Nephron (organoid): ENCODE measurements around the gene SEPTIN10.

Experiments
- H3K27ac Mint-ChIP-seq, 3 experiments: 2 replicates each; pipeline ENCODE4 v1.8.0; 2020; ENCODE audit warnings: mixed read lengths in 3 of 3, mild to moderate bottlenecking in 2 of 3, moderate library complexity in 1 of 3
- H3K27me3 Mint-ChIP-seq: 2 replicates; pipeline ENCODE4 v1.8.0; 2021; ENCODE audit warnings: low read depth, mild to moderate bottlenecking, moderate library complexity, mixed read lengths
- H3K36me3 Mint-ChIP-seq: 2 replicates; pipeline ENCODE4 v1.8.0; 2020; ENCODE audit warnings: low read depth, mixed read lengths
- H3K4me1 Mint-ChIP-seq: 2 replicates; pipeline ENCODE4 v1.8.0; 2020; ENCODE audit warnings: mixed read lengths
- H3K4me3 Mint-ChIP-seq, 3 experiments: 2 replicates each; pipeline ENCODE4 v1.8.0; 2020; ENCODE audit warnings: mild to moderate bottlenecking in 3 of 3, mixed read lengths in 3 of 3, moderate library complexity in 2 of 3
- H3K9me3 Mint-ChIP-seq: 2 replicates; pipeline ENCODE4 v1.8.0; 2020; ENCODE audit warnings: mixed read lengths
- TF ChIP-seq, protein P1 (sequence below), 3 experiments: fragments of 200-600 bp; sonication (generic); IDR thresholded peaks; one replicate each; pipeline ENCODE4 v1.5.0; 2021; ENCODE audit warnings: antibody characterized with exemption in 3 of 3; ENCODE audit not compliant: unreplicated experiment in 3 of 3

The SEPTIN10 gene

DNA sequence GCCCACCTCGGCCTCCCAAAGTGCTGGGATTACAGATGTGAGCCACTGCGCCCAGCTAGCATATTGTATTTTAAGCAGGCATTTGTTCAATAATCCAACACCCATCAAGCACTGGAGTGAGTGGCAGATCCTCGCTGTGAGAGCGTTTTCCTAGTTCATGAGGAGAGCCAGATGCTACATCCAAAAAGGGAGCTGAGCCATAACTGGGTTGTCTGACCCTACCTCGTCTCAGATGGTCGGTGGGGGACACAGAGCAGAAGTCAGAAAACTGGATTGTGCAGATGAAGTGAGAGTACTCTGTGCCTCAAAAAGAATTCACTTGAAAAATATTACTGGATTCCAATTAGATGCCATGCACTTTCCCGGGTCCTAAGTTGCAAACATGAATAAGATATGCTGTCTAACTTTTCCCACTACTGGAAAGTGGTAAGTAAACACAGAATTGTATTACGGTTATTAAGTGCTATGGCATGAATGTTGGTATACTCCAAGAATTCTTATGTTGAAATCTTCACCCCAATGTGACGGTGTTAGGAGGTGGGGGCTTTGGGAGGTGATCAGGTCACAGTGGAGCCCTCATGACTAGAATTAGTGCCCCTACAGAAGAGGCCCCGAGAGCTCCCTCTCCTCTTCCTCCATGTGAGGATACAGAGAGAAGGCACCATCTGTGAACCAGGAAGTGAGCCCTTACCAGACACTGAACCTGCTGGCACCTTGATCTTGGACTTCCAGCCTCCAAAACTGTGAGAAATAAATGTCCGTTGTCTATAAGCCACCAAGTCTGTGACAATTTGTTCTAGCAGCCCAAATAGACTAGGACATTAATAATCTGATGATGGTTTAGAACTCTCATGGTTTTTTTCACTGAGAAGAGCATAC lies 21.9 kb upstream of the SEPTIN10 start:
- no peaks in the 10 kb centered on the region for H3K36me3 Mint-ChIP-seq
- TF ChIP-seq, protein P1, sequence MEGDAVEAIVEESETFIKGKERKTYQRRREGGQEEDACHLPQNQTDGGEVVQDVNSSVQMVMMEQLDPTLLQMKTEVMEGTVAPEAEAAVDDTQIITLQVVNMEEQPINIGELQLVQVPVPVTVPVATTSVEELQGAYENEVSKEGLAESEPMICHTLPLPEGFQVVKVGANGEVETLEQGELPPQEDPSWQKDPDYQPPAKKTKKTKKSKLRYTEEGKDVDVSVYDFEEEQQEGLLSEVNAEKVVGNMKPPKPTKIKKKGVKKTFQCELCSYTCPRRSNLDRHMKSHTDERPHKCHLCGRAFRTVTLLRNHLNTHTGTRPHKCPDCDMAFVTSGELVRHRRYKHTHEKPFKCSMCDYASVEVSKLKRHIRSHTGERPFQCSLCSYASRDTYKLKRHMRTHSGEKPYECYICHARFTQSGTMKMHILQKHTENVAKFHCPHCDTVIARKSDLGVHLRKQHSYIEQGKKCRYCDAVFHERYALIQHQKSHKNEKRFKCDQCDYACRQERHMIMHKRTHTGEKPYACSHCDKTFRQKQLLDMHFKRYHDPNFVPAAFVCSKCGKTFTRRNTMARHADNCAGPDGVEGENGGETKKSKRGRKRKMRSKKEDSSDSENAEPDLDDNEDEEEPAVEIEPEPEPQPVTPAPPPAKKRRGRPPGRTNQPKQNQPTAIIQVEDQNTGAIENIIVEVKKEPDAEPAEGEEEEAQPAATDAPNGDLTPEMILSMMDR (IDR thresholded peaks at IDR 0.05; ENCODE audit: unreplicated experiment in 3 of 3): no peak
- no peak overlapping the region for H3K27ac Mint-ChIP-seq
- H3K9me3 Mint-ChIP-seq: no peaks in the 10 kb centered on the region
- peaks cover 5% of the 10 kb centered on the region for H3K4me1 Mint-ChIP-seq
- H3K27me3 Mint-ChIP-seq: peaks cover 2% of the 10 kb centered on the region
- no peak overlapping the region for H3K4me3 Mint-ChIP-seq

DNA sequence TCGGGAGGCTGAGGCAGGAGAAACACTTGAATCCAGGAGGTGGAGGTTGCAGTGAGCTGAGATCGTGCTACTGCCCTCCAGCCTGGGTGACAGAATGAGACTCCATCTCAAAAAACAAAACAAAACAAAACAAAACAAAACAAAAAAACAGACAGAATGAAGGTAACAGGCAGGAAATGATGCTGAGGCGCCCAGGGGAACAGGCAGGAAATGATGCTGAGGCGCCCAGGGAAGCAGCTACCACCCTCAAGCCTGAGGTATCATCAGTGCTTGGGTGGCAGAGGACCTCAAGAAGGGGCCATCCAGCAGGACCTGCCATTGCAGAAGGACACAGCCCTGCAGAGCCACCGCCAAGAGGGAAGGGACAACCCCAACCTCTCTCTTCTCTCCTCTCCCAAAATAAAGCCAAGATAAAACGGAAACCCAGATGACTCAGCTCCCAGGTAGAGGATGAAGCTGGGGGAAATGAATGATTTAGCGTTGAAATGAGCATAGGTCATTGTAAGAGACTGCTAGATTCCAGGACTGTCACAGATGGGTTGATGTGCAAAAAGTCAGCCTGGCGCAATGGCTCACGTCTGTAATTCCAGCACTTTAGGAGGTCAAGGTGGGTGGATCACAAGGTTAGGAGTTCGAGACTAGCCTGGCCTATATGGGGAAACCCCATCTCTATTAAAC lies 19.7 kb upstream of the SEPTIN10 start:
- Mint-ChIP-seq H3K27me3 (no peaks in the 10 kb centered on the region), H3K4me3 (no peak overlapping the region), H3K4me1 (peaks cover 9% of the 10 kb centered on the region), H3K27ac (no peak overlapping the region), H3K9me3 (no peaks in the 10 kb centered on the region), H3K36me3 (no peaks in the 10 kb centered on the region)
- TF ChIP-seq, protein P1 (IDR thresholded peaks at IDR 0.05; ENCODE audit: unreplicated experiment in 3 of 3): no peak

DNA sequence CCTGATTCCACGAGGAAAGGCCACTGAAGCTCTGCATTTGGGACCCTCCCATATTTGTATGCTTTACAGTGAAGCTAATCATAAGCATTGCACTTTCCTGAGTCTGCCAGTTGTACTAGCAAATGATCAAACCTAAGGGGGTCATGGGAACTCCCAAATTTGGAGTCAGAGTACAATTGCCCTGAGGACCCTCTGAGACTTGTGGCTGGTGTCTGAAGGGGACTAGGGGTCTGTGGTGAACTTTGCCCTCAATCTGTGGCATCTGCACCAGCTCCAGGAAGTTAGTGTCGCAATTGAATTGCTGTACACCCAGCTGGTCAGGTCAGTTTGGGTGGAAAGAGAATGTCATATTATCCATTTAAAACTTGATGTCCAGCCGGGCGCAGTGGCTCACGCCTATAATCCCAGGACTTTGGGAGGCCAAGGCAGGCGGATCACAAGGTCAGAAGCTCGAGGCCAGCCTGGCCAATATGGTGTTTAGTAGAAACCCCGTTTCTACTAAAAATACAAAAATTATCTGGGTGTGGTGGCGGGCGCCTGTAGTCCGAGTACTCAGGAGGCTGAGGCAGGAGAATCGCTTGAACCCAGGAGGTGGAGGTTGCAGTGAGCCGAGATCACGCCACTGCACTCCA lies 18.5 kb upstream of the SEPTIN10 start:
- Mint-ChIP-seq H3K9me3 (no peaks in the 10 kb centered on the region), H3K27ac (no peak overlapping the region), H3K4me1 (peaks cover 4% of the 10 kb centered on the region), H3K36me3 (no peaks in the 10 kb centered on the region), H3K4me3 (no peak overlapping the region), H3K27me3 (no peaks in the 10 kb centered on the region)
- TF ChIP-seq, protein P1 (IDR thresholded peaks at IDR 0.05; ENCODE audit: unreplicated experiment in 3 of 3): no peak

GRCh38 chr2:109631741-109632140 lies 18.0 kb upstream of the SEPTIN10 start:
- H3K4me1 Mint-ChIP-seq: peaks cover 4% of the 10 kb centered on the region
- H3K36me3 Mint-ChIP-seq: no peaks in the 10 kb centered on the region
- no peak overlapping the region for H3K27ac Mint-ChIP-seq
- H3K27me3 Mint-ChIP-seq: no peaks in the 10 kb centered on the region
- no peak overlapping the region for H3K4me3 Mint-ChIP-seq
- no peaks in the 10 kb centered on the region for H3K9me3 Mint-ChIP-seq
- TF ChIP-seq, protein P1 (IDR thresholded peaks at IDR 0.05; ENCODE audit: unreplicated experiment in 3 of 3): no peak

DNA sequence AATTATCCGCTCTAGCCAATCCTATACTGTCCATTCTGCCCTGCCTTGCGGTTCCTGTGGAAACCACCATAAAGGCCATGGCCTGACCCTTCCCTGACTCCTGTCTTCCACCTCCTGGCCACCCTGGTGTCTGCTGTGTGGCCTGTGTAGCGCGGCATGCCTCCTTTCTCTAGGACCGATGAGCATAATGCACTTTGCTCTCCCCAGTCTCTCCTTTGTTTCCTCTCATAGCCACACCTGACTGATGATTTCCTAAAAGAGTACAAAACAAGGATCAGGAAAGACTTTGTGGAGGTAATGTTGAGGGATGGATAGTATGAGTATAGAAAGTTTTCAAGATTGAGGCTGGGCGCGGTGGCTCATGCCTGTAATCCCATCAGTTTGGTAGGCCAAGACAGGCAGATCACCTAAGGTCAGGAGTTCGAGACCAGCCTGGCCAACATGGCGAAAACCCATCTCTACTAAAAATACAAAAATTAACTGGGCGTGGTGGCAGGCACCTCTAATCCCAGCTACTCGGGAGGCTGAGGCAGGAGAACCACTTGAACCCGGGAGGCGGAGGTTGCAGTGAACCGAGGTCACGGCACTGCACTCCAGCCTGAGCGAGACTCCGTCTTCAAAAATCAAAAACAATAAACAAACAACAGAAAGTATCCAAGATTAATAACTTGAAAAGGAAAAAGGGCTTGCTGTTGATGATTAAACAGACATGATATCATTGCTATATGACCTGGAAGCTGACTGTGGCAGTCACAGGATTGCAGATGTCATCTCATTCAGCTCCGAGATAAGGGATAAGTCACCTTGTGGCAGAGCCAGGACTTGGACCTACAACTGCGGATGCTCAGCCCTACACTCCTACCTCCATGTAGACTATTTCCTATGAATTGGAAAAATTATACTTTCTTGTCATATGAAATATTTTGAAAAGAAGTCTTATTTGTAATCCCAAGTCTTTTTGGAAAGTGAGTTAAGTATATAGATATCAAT lies 17.0 kb upstream of the SEPTIN10 start:
- peaks cover 4% of the 10 kb centered on the region for H3K4me1 Mint-ChIP-seq
- no peaks in the 10 kb centered on the region for H3K27me3 Mint-ChIP-seq
- no peak overlapping the region for H3K4me3 Mint-ChIP-seq
- H3K9me3 Mint-ChIP-seq: no peaks in the 10 kb centered on the region
- TF ChIP-seq, protein P1 (IDR thresholded peaks at IDR 0.05; ENCODE audit: unreplicated experiment in 3 of 3): no peak
- H3K36me3 Mint-ChIP-seq: no peaks in the 10 kb centered on the region
- peak overlapping the region in 2 of 3 experiments; percentile 10 to 81 for H3K27ac Mint-ChIP-seq
